Smooth muscle cell of the brain vasculature (primary cell): ENCODE data around the gene CTH.
"Not testable (repeated sequence)": the region's sequence is repeated elsewhere in the genome, so short reads cannot be mapped to it uniquely, and the experiment has no call there.

ENCODE experiments used
- DNase-seq: peaks from one replicate; pipeline ENCODE4 v3.0.0-alpha.2; 2012; ENCODE audit warnings: low read depth, low spot score

The CTH gene

GRCh38 chr1:70409136-70409535, 1.9 kb upstream of the CTH start:
- DNase-seq, result no peak

GRCh38 chr1:70411360-70411844, 334 bp downstream of the CTH start:
- no peak for DNase-seq

- DNase-seq, result no peak
Measured at GRCh38 chr1:70415882-70416281, 4.8 kb downstream of the CTH start.

GRCh38 chr1:70418973-70419734, 8.1 kb downstream of the CTH start:
- DNase-seq, result not testable (repeated sequence)

DNA sequence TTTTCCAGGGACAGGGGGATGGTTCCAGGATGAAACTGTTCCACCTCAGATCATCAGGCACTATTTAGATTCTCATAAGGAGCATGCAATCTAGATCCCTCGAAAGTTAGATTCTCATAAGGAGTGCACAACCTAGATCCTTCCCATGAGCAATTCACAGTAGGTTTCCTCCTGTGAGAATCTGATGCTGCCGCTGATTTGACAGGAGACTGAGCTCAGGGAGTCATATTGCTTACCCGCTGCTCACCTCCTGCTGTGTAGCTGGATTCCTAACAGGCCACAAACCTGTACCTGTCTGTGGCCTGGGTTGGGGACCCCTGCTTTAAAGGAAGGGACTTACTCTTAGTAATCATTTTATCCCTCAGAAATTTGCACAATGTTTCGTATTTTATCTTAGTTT, 9.3 kb downstream of the CTH start:
- DNase-seq, result no peak

DNA sequence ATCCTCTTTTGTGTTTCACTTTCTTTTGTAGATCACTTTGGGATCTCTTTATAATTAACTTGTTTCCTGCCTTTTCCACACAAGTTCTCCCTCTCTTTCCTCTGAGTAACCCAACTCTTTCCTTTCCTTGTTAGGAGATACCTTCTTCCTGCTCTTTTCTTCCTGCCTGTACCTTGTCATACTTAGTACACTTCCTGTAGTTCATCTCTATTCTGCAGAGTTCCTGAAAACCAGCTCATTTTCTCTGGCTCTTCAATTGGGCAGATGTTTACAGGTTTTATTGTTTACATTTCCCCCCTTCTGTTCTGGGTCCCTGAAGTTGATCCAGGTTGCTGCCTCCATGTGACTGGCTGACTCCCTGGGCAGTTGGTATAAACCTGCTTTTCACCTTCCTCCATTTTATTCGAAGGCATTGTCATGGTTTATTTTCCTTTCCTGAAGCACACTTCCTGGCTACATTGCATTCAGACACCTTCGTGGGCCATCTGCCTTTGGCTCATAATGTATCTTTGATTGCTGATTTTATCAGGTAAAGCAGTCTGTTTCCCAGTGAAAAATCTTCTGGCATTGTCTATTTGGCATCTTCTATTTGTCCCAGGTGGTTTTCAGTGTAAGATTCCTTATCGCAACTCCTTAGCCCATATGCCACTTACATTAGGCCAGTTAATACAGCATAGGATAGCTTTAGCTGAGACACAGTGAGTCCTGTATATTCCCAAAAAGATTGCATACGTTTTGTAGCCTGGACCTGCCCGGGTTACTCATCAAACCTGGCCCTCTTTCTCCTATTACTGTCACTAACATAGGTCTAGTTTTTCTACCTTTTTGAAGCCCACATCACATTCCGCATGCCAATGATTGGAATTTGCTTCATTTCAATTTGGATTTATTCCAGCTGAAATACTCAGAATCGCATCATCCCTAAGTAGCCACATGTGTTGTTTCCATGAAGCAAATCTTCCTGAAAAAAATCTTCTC, 15.4 kb downstream of the CTH start:
- DNase-seq, result no peak

- no peak for DNase-seq
Measured at GRCh38 chr1:70427976-70428375, 16.9 kb downstream of the CTH start.

DNA sequence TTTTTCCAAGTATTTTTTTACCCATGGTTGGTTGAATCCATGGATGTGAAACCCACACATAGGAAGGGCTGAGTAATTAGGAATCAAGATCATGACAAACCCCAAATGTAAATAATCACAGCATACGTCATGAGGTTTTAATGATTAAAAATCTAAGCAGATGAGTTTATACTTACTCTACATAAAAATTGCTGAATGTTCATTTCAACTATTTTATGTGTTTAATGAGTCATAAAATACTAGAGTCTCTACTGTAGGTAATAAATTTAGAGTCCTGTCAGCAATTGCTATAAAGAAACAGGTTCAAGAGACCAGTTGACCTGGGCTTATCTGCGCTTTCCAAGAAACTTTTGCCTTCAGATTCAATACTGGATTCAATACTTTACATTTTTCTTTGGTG, 18.2 kb downstream of the CTH start:
- no peak for DNase-seq

DNA sequence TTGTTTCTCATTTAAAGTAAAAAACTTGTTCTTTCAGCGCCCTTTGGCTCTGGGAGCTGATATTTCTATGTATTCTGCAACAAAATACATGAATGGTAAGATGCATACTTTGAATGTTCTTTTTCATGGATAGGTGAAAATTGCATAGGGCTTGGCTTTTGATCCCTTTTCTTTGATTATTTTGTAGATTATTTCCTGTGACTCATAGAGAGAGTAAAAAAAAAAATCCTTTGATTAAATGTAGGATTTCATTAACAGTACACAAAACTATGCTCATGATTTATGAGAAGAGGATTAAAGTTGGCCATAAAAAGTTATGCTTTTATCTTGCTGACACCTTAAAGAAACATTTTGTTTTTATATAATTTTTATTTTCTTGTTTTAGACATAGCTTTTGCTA, 18.7 kb downstream of the CTH start:
- DNase-seq, result no peak

DNA sequence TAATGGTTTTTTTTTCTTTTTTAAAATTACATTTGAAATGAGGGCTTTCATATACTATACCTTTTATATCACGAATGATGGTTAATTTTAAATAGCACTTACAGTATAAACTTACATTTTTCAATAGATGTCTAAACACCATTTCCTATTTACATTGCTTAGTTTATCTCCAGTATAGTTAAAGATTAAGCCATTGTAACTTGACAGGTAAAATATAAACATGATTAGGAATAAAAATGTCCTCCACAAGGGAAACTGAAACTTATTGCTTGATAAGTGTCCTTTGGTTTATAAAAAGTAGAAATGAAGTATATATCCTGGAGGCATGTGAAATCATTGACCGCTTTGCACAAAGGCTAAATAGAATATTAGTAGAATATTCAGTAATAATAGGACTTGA, 20.2 kb downstream of the CTH start:
- DNase-seq, result no peak

DNA sequence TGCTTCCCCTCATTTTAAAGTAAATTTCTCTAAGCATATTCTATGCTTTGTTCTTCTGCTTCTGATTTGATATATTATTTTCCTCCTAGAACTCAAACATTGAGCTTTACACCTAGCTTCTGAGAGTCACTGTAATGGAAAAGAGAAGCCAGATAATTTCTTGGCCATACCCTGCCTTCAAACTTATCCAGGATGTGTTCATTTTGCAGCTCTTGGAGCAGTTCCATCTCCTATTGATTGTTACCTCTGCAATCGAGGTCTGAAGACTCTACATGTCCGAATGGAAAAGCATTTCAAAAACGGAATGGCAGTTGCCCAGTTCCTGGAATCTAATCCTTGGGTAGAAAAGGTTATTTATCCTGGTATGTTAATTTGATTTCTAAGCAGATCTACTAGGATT, 20.8 kb downstream of the CTH start:
- DNase-seq, result no peak

- no peak for DNase-seq
Measured at GRCh38 chr1:70434253-70434859, 23.3 kb downstream of the CTH start.

DNA sequence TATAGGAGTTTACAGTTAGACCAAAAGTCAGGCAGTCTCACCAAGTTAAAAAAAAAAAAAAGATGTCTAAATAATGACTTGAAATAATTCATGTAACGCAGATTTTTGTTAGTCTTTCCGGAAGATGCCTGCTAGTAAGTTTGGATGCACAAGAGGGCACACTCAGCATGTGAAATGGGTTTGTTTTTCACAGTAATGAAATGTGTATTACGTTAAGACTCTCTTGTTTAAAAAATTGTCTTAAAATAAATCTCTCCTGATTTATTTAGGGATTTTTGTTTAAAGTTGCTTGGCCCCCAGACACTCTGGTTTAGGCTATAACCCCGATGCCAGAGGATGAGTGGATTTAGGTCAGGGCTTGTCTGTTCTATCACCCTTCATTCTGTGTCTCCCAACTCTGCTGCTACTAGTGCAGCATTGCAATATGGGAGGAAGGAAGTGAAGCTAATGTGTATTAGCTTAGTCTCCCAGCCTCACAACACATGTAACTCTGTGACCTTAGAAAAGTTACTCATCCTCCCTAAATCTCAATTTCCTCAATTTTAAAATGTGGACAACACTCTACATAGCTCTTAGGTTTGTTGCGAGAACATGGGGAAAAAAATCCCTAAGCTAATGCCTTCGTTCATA, 25.7 kb downstream of the CTH start:
- peak; percentile 10 for DNase-seq

- DNase-seq, result no peak
Measured at GRCh38 chr1:70438529-70438928, 27.5 kb downstream of the CTH start.

- no peak for DNase-seq
Measured at GRCh38 chr1:70440642-70441391, 29.7 kb downstream of the CTH start.

GRCh38 chr1:70441392-70442035, 30.4 kb downstream of the CTH start:
- DNase-seq, result no peak

DNA sequence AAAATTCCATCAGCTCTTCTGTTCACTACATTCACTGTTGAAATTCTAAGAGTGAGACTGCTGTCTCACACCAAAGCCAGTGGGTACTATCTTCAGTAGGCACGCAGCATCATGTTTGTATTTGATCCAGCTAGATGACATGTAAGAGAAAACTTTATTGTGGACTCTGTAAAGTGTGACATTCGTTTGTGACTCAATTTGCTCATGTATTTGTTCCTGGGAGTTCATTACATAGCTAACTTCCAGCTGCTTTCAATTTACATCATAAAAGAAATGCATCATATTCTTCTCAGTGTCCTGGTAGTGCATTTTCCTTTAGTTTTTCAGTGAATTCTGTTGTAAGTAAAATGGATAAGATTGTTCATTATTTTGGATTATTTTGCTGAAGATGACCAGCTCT, 31.4 kb downstream of the CTH start:
- no peak for DNase-seq

DNA sequence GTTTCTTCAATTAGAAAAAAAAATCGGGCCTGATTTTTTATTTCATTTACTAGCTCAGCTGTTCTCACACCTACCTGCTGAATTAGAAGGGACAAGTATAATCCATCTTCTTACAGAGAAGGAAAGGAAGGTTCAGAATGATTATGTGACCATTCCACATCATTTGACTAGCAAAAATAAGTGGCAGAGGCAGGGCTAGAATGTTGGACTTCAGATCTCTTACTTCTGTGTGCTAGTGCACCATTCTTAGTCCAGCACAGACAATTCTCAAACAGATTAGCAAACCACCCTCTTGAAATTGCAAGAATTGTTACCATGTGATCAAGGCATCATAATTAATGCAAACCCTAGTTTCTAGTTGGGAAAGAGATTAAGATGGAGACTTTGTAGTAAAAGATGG, 32.7 kb downstream of the CTH start:
- DNase-seq, result no peak

DNA sequence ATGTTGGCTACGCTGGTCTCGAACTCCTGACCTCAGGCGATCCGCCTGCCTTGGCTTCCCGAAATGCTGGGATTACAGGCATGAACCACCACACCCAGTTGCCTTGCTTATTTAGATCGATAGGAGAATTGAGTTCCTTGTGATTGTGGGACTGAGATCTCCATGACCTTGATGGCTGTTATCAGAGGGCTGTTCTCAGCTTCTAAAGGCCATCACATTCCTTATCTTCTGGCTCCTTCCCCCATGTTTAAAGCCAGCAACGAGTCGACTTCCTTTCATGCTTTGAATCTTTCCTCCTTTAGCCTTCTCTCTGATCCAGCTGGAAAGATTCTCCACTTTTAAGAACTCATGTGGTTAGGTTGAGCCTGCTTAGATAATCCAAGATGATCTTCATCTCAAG, 38.0 kb downstream of the CTH start:
- DNase-seq, result no peak

GRCh38 chr1:70452164-70452939, 41.3 kb downstream of the CTH start:
- not testable (repeated sequence) for DNase-seq
